GM12878 (cell line): ENCODE measurements around the gene HMCN2. TPM values are rescaled to one million over a fixed set of nuclear protein-coding genes. Genes with fewer than 3 reads are reported as not detected.

Experiments
- ATAC-seq: fragments of 200-7000 bp; cut with Tn5 transposase; 3 replicates; pipeline ENCODE4 v1.9.1; 2020; ENCODE audit warnings: mild to moderate bottlenecking, moderate library complexity
- BruUV-seq: library from RNA; stranded (reverse); fragments of 400-500 nt; replicated peaks from 2 replicates; lab custom pipeline; 2021; lab: Mats Ljungman, UMichigan
- CTCF ChIA-PET: fragments of 300-600 bp; sonication (Branson Sonifier 250); formaldehyde crosslinking; extraction: SDS; loops from one replicate; lab custom pipeline; 2021; ENCODE audit warnings: inconsistent platforms; lab: Yijun Ruan, JAX
- POLR2A ChIA-PET: fragments of 350-600 bp; formaldehyde crosslinking; extraction: SDS; loops from one replicate; lab custom pipeline; 2021; ENCODE audit warnings: inconsistent platforms; lab: Charles Lee
- RAD21 ChIA-PET: fragments of 300-600 bp; sonication (Branson Sonifier 250); formaldehyde crosslinking; loops from one replicate; lab custom pipeline; 2023; ENCODE audit warnings: antibody characterized with exemption; ENCODE audit not compliant: unreplicated experiment; lab: Charles Lee
- SMC1A ChIA-PET: fragments of 300-600 bp; sonication (Branson Sonifier 250); formaldehyde crosslinking; loops from one replicate; lab custom pipeline; 2023; ENCODE audit not compliant: unreplicated experiment, uncharacterized antibody; lab: Charles Lee
- DNase-seq: peaks from one replicate; pipeline ENCODE4 v3.0.0-alpha.2; 2011; ENCODE audit warnings: low read depth, low spot score
- FAIRE-seq: peaks from 3 replicates; lab custom pipeline; 2011; peaks lifted over from hg19 to GRCh38; lab: Jason Lieb, UNC
- H2AFZ ChIP-seq: 2 replicates; pipeline ENCODE4 v1.6.0; 2011; ENCODE audit warnings: low read depth, low read length, control low read depth; ENCODE audit not compliant: control insufficient read depth
- H3K27ac ChIP-seq: 2 replicates; pipeline ENCODE4 v1.5.1; 2011; ENCODE audit warnings: control low read depth; ENCODE audit not compliant: control insufficient read depth, insufficient read depth
- H3K27me3 ChIP-seq, 2 experiments: replicated peaks in 1 of 2; 2 replicates each; pipeline versions ENCODE4 v1.6.0 to v1.6.1; 2011; ENCODE audit warnings: low read length in 1 of 2; ENCODE audit not compliant: control insufficient read depth in 2 of 2, insufficient read depth in 2 of 2
- H3K36me3 ChIP-seq, 2 experiments: 2 replicates each; pipeline ENCODE4 v1.5.1; 2011; ENCODE audit warnings: low read length in 1 of 2; ENCODE audit not compliant: control insufficient read depth in 2 of 2, insufficient read depth in 2 of 2
- H3K4me1 ChIP-seq: 2 replicates; pipeline ENCODE4 v1.6.1; 2011; ENCODE audit warnings: mild to moderate bottlenecking, low read length, moderate library complexity, mixed read lengths; ENCODE audit not compliant: control insufficient read depth, insufficient read depth
- H3K4me2 ChIP-seq: 2 replicates; pipeline ENCODE4 v1.6.0; 2011; ENCODE audit warnings: control low read depth; ENCODE audit not compliant: control insufficient read depth, insufficient read depth
- H3K4me3 ChIP-seq: fragments of 200-600 bp; sonication (generic); 2 replicates; pipeline ENCODE4 v1.5.1; 2016
- H3K79me2 ChIP-seq: 2 replicates; pipeline ENCODE4 v1.6.0; 2011; ENCODE audit warnings: low read length; ENCODE audit not compliant: control insufficient read depth, insufficient read depth
- H3K9ac ChIP-seq: 2 replicates; pipeline ENCODE4 v1.8.0; 2011; ENCODE audit warnings: low read length, control low read depth, mixed read lengths; ENCODE audit not compliant: control insufficient read depth, insufficient read depth
- H3K9me3 ChIP-seq: replicated peaks from 3 replicates; pipeline ENCODE4 v1.5.1; 2011; ENCODE audit warnings: mild to moderate bottlenecking, low read length; ENCODE audit not compliant: control insufficient read depth, insufficient read depth
- H4K20me1 ChIP-seq: 2 replicates; pipeline ENCODE4 v1.6.0; 2011; ENCODE audit not compliant: control insufficient read depth, insufficient read depth
- CHD1 ChIP-seq: IDR thresholded peaks from 2 replicates; pipeline ENCODE4 v1.6.1; 2012; ENCODE audit warnings: low read depth, low read length, improper control_type of control experiment
- PBX3 ChIP-seq: IDR thresholded peaks from 2 replicates; pipeline ENCODE4 v1.6.1; 2011; ENCODE audit warnings: mild to moderate bottlenecking, low read depth, low read length, moderate library complexity; ENCODE audit not compliant: insufficient replicate concordance
- RAD21 ChIP-seq: IDR thresholded peaks from 2 replicates; pipeline ENCODE4 v1.6.1; 2011; ENCODE audit warnings: mild to moderate bottlenecking, low read depth, low read length, moderate library complexity; ENCODE audit not compliant: insufficient read depth
- TARDBP ChIP-seq: IDR thresholded peaks from 2 replicates; pipeline ENCODE4 v1.6.1; 2016; ENCODE audit warnings: borderline replicate concordance
- WGBS: methylation state at CpG from one replicate; pipeline ENCODE4 v1.1.6; 2016; ENCODE audit warnings: low lambda C conversion rate; ENCODE audit not compliant: insufficient replicate concordance, insufficient coverage; ENCODE audit errors: missing lambda C conversion rate; 5-methylcytosine and 5-hydroxymethylcytosine counted together
- in situ Hi-C: fragments of 300-500 bp; cut with MboI; formaldehyde crosslinking; loops from 9 replicates; pipeline ENCODE4 v1.14.3; 2018; ENCODE audit warnings: mixed read lengths
- intact Hi-C: fragments of 100-400 bp; cut with micrococcal nuclease; formaldehyde crosslinking; loops from one replicate; pipeline ENCODE4 v1.14.2; 2022; ENCODE audit not compliant: unreplicated experiment
- polyA plus RNA-seq, 11 experiments: library from polyadenylated mRNA; depleted of rRNA in 4 of 11; unstranded in 6 of 11; stranded (reverse) in 5 of 11; fragments of >200 nt; fragmentation: Nextera tagmentation in 4 of 11; fragmentation: Illumina TruSeq in 1 of 11; extraction: Ambion mirVana in 4 of 11; extraction: Trizol in 1 of 11; gene quantifications; 1 replicate in 1 of 11; 2 replicates in 10 of 11; pipeline versions ENCODE4 v1.2.1 to v1.2.3, GENCODE V29; 2011 to 2016; ENCODE audit warnings: inconsistent platforms in 2 of 11, missing spikeins in 2 of 11, low read depth in 1 of 11
- total RNA-seq, 4 experiments: library from RNA; depleted of rRNA in 3 of 4; stranded (reverse); fragments of >200 nt in 3 of 4; fragmentation: Illumina TruSeq in 1 of 4; extraction: Trizol in 1 of 4; gene quantifications; 2 replicates each; pipeline versions ENCODE4 v1.2.1 to v1.2.3, GENCODE V29; 2013 to 2021

Gene HMCN2
- total and polyA plus RNA-seq, 10 of the 15 experiments (the other 5 are each of a cell fraction or from before 2014, with no cell fraction given), result 0.04 TPM; not detected in 9

- no peak for TF ChIP-seq PBX3
These were observed 25.0 kb upstream of the HMCN2 start (continued) for GRCh38 chr9:130240410-130241197.

- H3K4me3 ChIP-seq, result no peak overlapping the region
- no peaks in the 10 kb centered on the region for H3K9me3 ChIP-seq
- TF ChIP-seq RAD21, result no peak
- no peak for TF ChIP-seq TARDBP
- no peak for TF ChIP-seq CHD1
- in situ Hi-C loops, result loop anchor here (10.0 kb wide), 1 partner anchor 366 kb away; no protein-coding TSS in a partner anchor
- RAD21 ChIA-PET, result interaction anchor here (2.3 to 3.9 kb wide), 2 partner anchors 74 to 133 kb away, joined by 7 to 20 read pairs; no protein-coding TSS in a partner anchor
- FAIRE-seq (no peak), DNase-seq (no peak), ATAC-seq (no peak)
- no peak overlapping the region for H3K27ac ChIP-seq
- no TSS peak for BruUV-seq
- CTCF ChIA-PET, result interaction anchor here (0.7 to 6.4 kb wide), 5 partner anchors 14 to 133 kb away, joined by 3 to 96 read pairs (median 8); no protein-coding TSS in a partner anchor
- H3K9ac ChIP-seq, result no peak overlapping the region
- no peaks in the 10 kb centered on the region for H4K20me1 ChIP-seq
- peak overlapping the region; percentile 99 for H2AFZ ChIP-seq
- intact Hi-C loops, result loop anchor here (5.0 kb wide), 1 partner anchor 114 kb away; no protein-coding TSS in a partner anchor
- H3K36me3 ChIP-seq, result no peaks in the 10 kb centered on the region
- SMC1A ChIA-PET, result interaction anchor here (0.8 to 6.2 kb wide), 3 partner anchors 9 to 134 kb away, joined by 3 to 46 read pairs (median 3); no protein-coding TSS in a partner anchor
- POLR2A ChIA-PET, result interaction anchor here (0.6 kb wide), 1 partner anchor 1095 kb away, joined by 3 read pairs; no protein-coding TSS in a partner anchor
- peaks cover 19% of the 10 kb centered on the region for H3K4me1 ChIP-seq
- 78% methylated on average over 1 of the region's 1 CpG for WGBS
- no peaks in the 10 kb centered on the region for H3K79me2 ChIP-seq
- no peaks in the 10 kb centered on the region for H3K27me3 ChIP-seq
- 0 out of 2 replicates have a peak overlapping the region, but pooled peaks have one; percentile 53 for H3K4me2 ChIP-seq
These were observed 24.4 kb upstream of the HMCN2 start for GRCh38 chr9:130241198-130241535.
